Neural progenitor cell (in vitro differentiated cells): ENCODE results near the gene INPP5K.
A peak's percentile ranks its signal among the peaks of the same experiment; 100 is the strongest.

Experiments used
- CTCF ChIP-seq: fragments of 200-600 bp; sonication (generic); IDR thresholded peaks from 2 replicates; pipeline ENCODE4 v1.5.1; 2017; ENCODE audit warnings: antibody characterized with exemption, mild to moderate bottlenecking
- EZH2 ChIP-seq: fragments of 200-600 bp; sonication (generic); IDR thresholded peaks from 2 replicates; pipeline ENCODE4 v1.6.1; 2017; ENCODE audit warnings: antibody characterized with exemption, mild to moderate bottlenecking, moderate library complexity

- peak; percentile 3 for TF ChIP-seq CTCF
- peak; percentile 57 for TF ChIP-seq EZH2
Measured at GRCh38 chr17:1486802-1487695, 29.4 kb downstream of the INPP5K start.
